ENCODE measurements around the gene ZBTB8A.

DNA sequence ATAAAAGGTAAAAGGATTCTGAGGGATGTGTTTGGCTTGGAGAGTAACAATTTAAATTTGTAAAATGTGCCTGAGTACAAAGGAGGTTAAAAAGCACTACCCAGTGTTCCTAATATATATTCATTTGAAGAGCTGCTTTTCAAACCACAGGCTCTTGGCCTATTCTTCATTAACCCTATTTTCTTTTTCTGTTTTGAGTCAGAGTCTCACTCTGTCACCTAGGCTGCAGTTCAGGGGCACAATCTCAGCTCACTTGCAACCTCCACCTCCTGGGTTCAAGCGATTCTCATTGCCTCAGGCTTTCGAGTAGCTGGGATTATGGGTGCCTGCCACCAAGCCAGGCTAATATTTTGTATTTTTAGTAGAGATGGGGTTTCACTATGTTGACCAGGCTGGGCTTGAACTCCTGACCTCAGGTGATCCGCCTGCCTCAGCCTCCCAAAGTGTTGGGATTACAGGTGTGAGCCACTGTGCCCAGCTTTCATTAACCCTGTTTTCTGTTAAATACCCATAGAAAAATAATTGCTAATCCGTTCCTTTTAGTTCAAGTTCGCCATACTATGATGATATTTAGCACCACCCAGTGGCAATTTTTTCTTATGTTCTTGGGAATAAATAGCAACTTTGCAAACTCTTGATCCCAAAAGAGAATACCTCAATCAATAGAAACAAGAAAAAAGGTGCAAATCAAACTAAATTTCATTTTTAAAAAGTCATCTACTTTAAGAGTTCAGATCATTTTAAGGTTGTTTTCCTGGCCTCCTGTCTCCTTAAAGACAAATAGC is 80.7 kb downstream of the ZBTB8A start:
- TF ChIP-seq CTCF (IDR thresholded peaks at IDR 0.05) (no peak), POLR2A (IDR thresholded peaks at IDR 0.05) (no peak)
